ENCODE measurements around the gene SYAP1.
"Not testable (repeated sequence)": the region's sequence is repeated elsewhere in the genome, so short reads cannot be mapped to it uniquely, and the experiment has no call there.

- not testable (repeated sequence) for TF ChIP-seq CTCF, EP300 (IDR thresholded peaks at IDR 0.05)
Measured at GRCh38 chrX:16784440-16784839, 65.0 kb downstream of the SYAP1 start.
